GM23248 (cell line): ENCODE data around the gene SLC35E2B. TPM values are rescaled to one million over a fixed set of nuclear protein-coding genes. Genes with fewer than 3 reads are reported as not detected.

ENCODE experiments used
- DNase-seq: peaks from one replicate; pipeline ENCODE4 v3.0.0-alpha.2; 2015
- H2AFZ ChIP-seq: fragments of 200-600 bp; sonication (generic); 2 replicates; pipeline ENCODE4 v1.6.1; 2016; ENCODE audit warnings: antibody characterized with exemption
- H3F3A ChIP-seq: fragments of 200-600 bp; sonication (generic); 2 replicates; pipeline ENCODE4 v1.6.1; 2016; ENCODE audit warnings: mild to moderate bottlenecking, antibody characterized with exemption, mixed run types; ENCODE audit not compliant: insufficient read depth
- H3K27ac ChIP-seq: fragments of 200-600 bp; sonication (generic); 2 replicates; pipeline ENCODE4 v1.5.1; 2016; ENCODE audit warnings: mild to moderate bottlenecking
- H3K27me3 ChIP-seq: fragments of 200-600 bp; sonication (generic); replicated peaks from 2 replicates; pipeline ENCODE4 v1.6.1; 2016; ENCODE audit warnings: mild to moderate bottlenecking; ENCODE audit not compliant: insufficient read depth
- H3K36me3 ChIP-seq: fragments of 200-600 bp; sonication (generic); 2 replicates; pipeline ENCODE4 v1.6.1; 2016; ENCODE audit warnings: low read depth, mild to moderate bottlenecking
- H3K4me1 ChIP-seq: fragments of 200-600 bp; sonication (generic); 2 replicates; pipeline ENCODE4 v1.6.1; 2016; ENCODE audit warnings: mild to moderate bottlenecking; ENCODE audit not compliant: insufficient read depth
- H3K4me2 ChIP-seq: fragments of 200-600 bp; sonication (generic); one replicate; pipeline ENCODE4 v1.6.1; 2016; ENCODE audit warnings: mild to moderate bottlenecking; ENCODE audit not compliant: unreplicated experiment
- H3K4me3 ChIP-seq: fragments of 200-600 bp; sonication (generic); 2 replicates; pipeline ENCODE4 v1.5.1; 2016; ENCODE audit warnings: mild to moderate bottlenecking
- H3K79me2 ChIP-seq: fragments of 200-600 bp; sonication (generic); 2 replicates; pipeline ENCODE4 v1.6.1; 2016; ENCODE audit warnings: mild to moderate bottlenecking; ENCODE audit not compliant: insufficient read depth
- H3K9ac ChIP-seq: fragments of 200-600 bp; sonication (generic); 2 replicates; pipeline ENCODE4 v1.6.1; 2016; ENCODE audit warnings: mild to moderate bottlenecking
- H3K9me2 ChIP-seq: fragments of 200-600 bp; sonication (generic); 2 replicates; pipeline ENCODE4 v1.6.1; 2016; ENCODE audit warnings: mixed run types, mild to moderate bottlenecking, moderate library complexity; ENCODE audit not compliant: insufficient read depth
- H3K9me3 ChIP-seq: fragments of 200-600 bp; sonication (generic); one replicate; pipeline ENCODE4 v1.6.1; 2017; ENCODE audit warnings: low read depth
- H4K20me1 ChIP-seq: fragments of 200-600 bp; sonication (generic); 2 replicates; pipeline ENCODE4 v1.6.0; 2016; ENCODE audit not compliant: insufficient read depth
- EZH2 ChIP-seq: fragments of 200-600 bp; sonication (generic); IDR thresholded peaks from 2 replicates; pipeline ENCODE4 v1.6.1; 2018; ENCODE audit warnings: antibody characterized with exemption, mild to moderate bottlenecking; ENCODE audit not compliant: insufficient read depth, poor library complexity, severe bottlenecking
- EZH2phosphoT487 ChIP-seq: fragments of 200-600 bp; sonication (generic); IDR thresholded peaks from 2 replicates; pipeline ENCODE4 v1.6.1; 2018; ENCODE audit warnings: antibody characterized with exemption, moderate library complexity, mild to moderate bottlenecking, low read depth; ENCODE audit not compliant: insufficient read depth
- WGBS, 2 experiments: methylation state at CpG; one replicate each; pipeline ENCODE4 v1.1.6; 2015 to 2017; ENCODE audit warnings: low lambda C conversion rate in 2 of 2, low coverage in 1 of 2; ENCODE audit errors: missing lambda C conversion rate in 2 of 2; 5-methylcytosine and 5-hydroxymethylcytosine counted together
- in situ Hi-C: fragments of 300-500 bp; cut with MboI; formaldehyde crosslinking; loops from 2 replicates; pipeline ENCODE4 v1.15.0; 2020
- polyA plus RNA-seq: library from polyadenylated mRNA; unstranded; fragments of >200 nt; fragmentation: Nextera tagmentation; extraction: Ambion mirVana; gene quantifications from 2 replicates; pipeline ENCODE4 v1.2.1, GENCODE V29; 2016
- total RNA-seq: library from RNA; depleted of rRNA; stranded (reverse); fragments of >200 nt; shearing (Covaris generic); gene quantifications from 2 replicates; pipeline ENCODE4 v1.2.3, GENCODE V29; 2014

The SLC35E2B gene
- total and polyA plus RNA-seq, 2 experiments from 2014 or later, result 23.4 to 32.5 TPM

- no peaks in the 10 kb centered on the region for H3K36me3 ChIP-seq
- H3K4me3 ChIP-seq, result no peak within 1 kb of the TSS
- H3K9me3 ChIP-seq, result no peaks in the 10 kb centered on the region
- no peak within 1 kb of the TSS for H3K4me2 ChIP-seq
- H3K27me3 ChIP-seq, result peaks cover 4% of the 10 kb centered on the region
- no peaks in the 10 kb centered on the region for H3K9me2 ChIP-seq
- no peaks in the 10 kb centered on the region for H4K20me1 ChIP-seq
- TF ChIP-seq EZH2 (no peak), EZH2phosphoT487 (0 out of 2 replicates have a peak, but pooled peaks have one; percentile 16)
- H3K4me1 ChIP-seq, result no peaks in the 10 kb centered on the region
- H3F3A ChIP-seq, result no peaks in the 10 kb centered on the region
- no peaks in the 10 kb centered on the region for H3K79me2 ChIP-seq
- 6% methylated on average over 30 to 46 of the region's 48 CpGs for WGBS, 2 experiments
- no peak within 1 kb of the TSS for H3K27ac ChIP-seq
- no peak within 1 kb of the TSS for H3K9ac ChIP-seq
- no peak within 1 kb of the TSS for H2AFZ ChIP-seq
- in situ Hi-C loops, result no loop called here
- DNase-seq, result peak; percentile 20
Measured at GRCh38 chr1:1631782-1632420, 60.7 kb downstream of the SLC35E2B start, which contains the start of gene MMP23B. TSS of gene MMP23B (plus strand) at chr1:1632173. CDS start at chr1:1632219, 46 bp downstream.

- H4K20me1 ChIP-seq, result no peaks in the 10 kb centered on the region
- no peak for TF ChIP-seq EZH2phosphoT487
- peak; percentile 61 for TF ChIP-seq EZH2
- no peak overlapping the region for H3K4me2 ChIP-seq
- no peaks in the 10 kb centered on the region for H3K79me2 ChIP-seq
- H3K4me3 ChIP-seq, result no peak overlapping the region
- WGBS, 2 experiments, result 8 to 13% methylated on average over 27 to 77 of the region's 79 CpGs
- no peaks in the 10 kb centered on the region for H3K9me3 ChIP-seq
- H3K27ac ChIP-seq, result no peak overlapping the region
- H3F3A ChIP-seq, result no peaks in the 10 kb centered on the region
- no peaks in the 10 kb centered on the region for H3K4me1 ChIP-seq
- no peaks in the 10 kb centered on the region for H3K9me2 ChIP-seq
- no peaks in the 10 kb centered on the region for H3K36me3 ChIP-seq
- no peak overlapping the region for H3K9ac ChIP-seq
- peaks cover 4% of the 10 kb centered on the region for H3K27me3 ChIP-seq
- no peak overlapping the region for H2AFZ ChIP-seq
- in situ Hi-C loops, result no loop called here
- DNase-seq, result peak; percentile 60
Measured at GRCh38 chr1:1630965-1631781, 61.4 kb downstream of the SLC35E2B start.

- Histone ChIP-seq H4K20me1 (no peaks in the 10 kb centered on the region), H3K4me2 (no peak overlapping the region), H2AFZ (no peak overlapping the region), H3K4me1 (no peaks in the 10 kb centered on the region), H3K9me2 (no peaks in the 10 kb centered on the region), H3K27ac (no peak overlapping the region), H3K36me3 (no peaks in the 10 kb centered on the region), H3F3A (no peaks in the 10 kb centered on the region), H3K27me3 (peaks cover 4% of the 10 kb centered on the region), H3K79me2 (no peaks in the 10 kb centered on the region), H3K9ac (no peak overlapping the region), H3K4me3 (no peak overlapping the region), H3K9me3 (no peaks in the 10 kb centered on the region)
- DNase-seq, result peak; percentile 58
- in situ Hi-C loops, result no loop called here
- TF ChIP-seq EZH2, result no peak
- no peak for TF ChIP-seq EZH2phosphoT487
- WGBS, 2 experiments, result 17 to 26% methylated on average over 45 to 53 of the region's 81 CpGs
Measured at GRCh38 chr1:1630191-1630964, 62.2 kb downstream of the SLC35E2B start.

- WGBS, 2 experiments, result 82% methylated on average over 46 of the region's 48 CpGs; no CpG with 5 or more reads in 1 of the 2 experiments
- H3K36me3 ChIP-seq, result no peaks in the 10 kb centered on the region
- no peaks in the 10 kb centered on the region for H3K79me2 ChIP-seq
Measured at GRCh38 chr1:1629430-1630190, 63.0 kb downstream of the SLC35E2B start.

More at GRCh38 chr1:1629430-1630190, 63.0 kb downstream of the SLC35E2B start:
- Histone ChIP-seq H4K20me1 (no peaks in the 10 kb centered on the region), H3K9me2 (no peaks in the 10 kb centered on the region), H3F3A (no peaks in the 10 kb centered on the region), H3K27me3 (peaks cover 4% of the 10 kb centered on the region), H3K9me3 (no peaks in the 10 kb centered on the region), H3K4me1 (no peaks in the 10 kb centered on the region), H3K9ac (no peak overlapping the region), H3K4me3 (no peak overlapping the region), H2AFZ (no peak overlapping the region), H3K27ac (no peak overlapping the region), H3K4me2 (no peak overlapping the region)
- DNase-seq, result no peak
- no peak for TF ChIP-seq EZH2
- no peak for TF ChIP-seq EZH2phosphoT487
- in situ Hi-C loops, result no loop called here
